GM21381 (cell line): ENCODE data around the gene PNRC2.

ENCODE experiments used
- ATAC-seq: cut with Tn5 transposase; IDR thresholded peaks from one replicate; pipeline ENCODE4 v1.9.1; 2021; ENCODE audit warnings: mild to moderate bottlenecking, moderate library complexity; ENCODE audit not compliant: unreplicated experiment

PNRC2 gene, protein sequence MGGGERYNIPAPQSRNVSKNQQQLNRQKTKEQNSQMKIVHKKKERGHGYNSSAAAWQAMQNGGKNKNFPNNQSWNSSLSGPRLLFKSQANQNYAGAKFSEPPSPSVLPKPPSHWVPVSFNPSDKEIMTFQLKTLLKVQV

DNA sequence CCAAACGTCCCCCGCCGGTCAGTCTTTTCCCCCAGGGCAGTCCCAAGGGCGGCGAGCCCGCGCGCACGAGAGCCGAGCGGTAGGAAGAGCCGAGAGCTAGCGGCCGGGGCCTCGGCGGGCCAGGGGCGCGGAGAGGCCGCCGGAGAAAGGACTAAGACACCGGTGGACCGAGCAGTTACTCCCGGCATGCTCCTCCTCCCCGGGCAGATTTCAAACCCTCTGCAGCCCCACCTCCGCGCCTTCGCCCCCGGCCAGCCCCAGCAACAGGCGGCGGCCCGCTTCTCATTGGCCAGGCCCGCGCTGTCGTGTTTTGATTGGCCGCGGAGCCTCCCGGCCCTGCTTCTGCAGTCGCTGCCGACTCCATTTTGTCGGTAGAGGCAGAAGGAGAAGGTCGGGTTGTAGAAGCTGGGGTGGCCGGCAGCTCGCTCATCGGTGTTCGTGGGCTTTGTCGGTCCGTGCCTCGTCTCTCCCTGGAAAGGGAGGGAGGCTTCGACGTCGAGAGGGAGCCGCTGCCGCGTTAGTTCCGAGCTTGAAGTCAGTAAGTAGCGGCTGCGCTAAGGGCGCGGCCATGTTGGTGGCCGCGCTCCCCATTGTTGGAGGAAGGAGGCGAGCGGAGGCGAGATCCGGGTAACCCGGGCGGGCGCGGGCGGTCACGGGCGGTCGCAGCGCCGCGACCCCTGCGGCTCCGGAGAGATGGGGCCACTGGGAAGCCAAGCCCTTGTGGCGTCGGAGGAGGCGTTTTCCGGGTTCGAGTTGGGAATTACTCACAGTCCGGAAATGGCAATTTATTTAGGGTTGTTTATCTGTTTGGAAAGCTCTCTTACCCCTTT lies at the start of gene PNRC2:
TSS of gene PNRC2 (plus strand) at position 368 of the 830 bp plus-strand sequence. CDS start 1,630 bp downstream, outside the sequence.
- ATAC-seq, result peak; percentile 82

DNA sequence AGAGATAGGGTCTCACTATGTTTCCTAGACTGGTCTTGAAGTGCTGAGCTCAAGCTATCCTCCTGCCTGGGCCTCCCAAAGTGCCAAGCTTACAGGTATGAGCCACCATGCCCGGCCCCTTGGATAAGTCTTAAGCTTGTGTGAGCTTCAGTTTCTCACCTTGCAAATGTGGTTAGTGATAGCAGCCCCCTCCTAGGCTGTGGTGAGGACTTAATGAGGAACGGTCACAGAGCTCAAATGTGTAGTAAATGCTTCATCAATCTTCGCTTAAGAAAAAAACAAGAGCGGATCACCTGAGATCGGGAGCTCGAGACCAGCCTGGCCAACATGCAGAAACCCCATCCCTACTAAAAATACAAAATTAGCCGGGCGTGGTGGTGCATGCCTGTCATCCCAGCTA lies 49.5 kb upstream of the PNRC2 start:
- no peak for ATAC-seq

DNA sequence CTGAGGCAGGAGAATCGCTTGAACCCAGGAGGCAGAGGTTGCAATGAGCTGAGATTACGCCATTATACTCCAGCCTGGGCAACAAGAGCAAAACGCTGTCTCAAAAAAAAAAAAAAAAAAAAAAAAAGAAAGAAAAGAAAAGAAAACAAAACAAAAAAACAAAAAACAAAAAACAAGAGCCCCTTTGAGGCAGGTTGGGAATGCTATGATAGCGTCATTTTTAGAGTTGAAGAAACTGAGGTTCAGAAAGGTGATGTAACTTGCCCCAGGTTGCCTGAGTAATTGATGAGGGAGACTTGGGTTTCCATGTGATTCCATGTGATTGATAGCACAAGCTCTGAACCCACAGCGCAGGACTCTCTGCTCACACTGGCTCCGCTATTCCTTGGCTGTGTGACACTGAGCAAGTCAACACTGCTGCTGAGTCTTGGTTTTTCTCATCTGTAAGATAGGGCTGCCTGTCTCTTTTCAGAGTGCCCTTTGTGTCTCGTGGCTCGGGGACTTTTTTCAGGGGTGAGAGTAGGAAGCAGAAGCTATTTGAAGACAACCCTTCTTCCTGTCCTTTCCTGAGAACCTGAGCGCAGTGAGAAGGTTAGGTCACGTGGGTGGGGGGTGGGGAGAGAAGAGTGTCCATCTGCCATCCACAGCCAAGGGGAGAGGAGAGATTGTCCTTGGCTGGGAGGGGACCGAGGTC lies 48.9 kb upstream of the PNRC2 start:
- ATAC-seq, result no peak

DNA sequence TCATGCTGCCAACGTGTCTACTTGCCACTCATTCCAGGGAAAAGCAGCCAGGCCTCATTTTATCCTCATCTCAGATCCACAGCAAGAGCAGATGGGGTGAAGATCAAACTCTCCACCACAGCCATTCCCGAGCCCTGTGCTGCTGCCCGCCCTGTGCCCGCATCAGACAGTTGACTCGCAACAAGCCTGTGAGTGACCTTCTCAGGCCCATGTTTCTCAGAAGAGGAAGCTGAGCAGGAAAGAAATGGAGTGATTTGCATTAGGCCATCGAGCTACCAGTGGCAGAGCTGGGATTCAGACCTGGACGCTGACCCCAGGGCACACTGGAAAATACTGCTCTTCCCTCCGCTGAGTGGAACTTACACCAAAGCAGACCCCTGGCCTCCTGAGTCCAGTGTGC lies 47.7 kb upstream of the PNRC2 start:
- no peak for ATAC-seq

DNA sequence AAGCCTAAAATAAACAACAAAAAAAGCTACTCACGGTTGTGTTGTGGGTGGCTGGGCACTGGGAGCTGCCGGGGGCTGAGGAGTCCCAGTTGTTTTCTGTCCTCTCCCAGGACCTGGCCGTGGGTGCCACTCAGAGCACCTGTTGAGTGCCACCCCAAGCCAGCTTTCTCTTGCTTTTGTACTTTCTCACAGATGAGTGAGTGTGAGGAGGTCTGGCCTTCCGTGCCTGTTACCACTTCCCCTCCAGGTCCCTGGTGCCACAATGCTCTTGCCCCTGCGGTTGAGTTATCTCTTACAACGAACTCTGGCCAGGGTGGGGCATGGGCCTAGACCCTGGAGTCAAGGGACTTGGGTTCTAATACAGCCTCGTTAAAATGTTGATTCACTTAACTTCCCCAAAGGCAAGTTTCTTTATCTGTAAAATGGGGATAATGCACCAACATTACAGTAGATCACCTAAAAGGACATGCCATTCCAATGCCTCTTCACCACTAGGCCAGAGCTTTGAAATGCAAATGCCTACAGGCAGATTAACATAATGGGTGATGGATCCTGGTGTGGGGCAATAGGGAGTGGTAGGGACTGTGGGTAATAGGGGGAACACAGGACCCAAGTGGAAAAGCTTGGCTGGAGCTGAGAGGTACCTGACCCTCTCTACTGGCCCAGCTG lies 46.3 kb upstream of the PNRC2 start, which contains the start of gene CNR2:
TSS of gene CNR2 (minus strand) at position 151 of the 669 bp plus-strand sequence. CDS start 37,745 bp downstream, outside the sequence.
- no peak for ATAC-seq

DNA sequence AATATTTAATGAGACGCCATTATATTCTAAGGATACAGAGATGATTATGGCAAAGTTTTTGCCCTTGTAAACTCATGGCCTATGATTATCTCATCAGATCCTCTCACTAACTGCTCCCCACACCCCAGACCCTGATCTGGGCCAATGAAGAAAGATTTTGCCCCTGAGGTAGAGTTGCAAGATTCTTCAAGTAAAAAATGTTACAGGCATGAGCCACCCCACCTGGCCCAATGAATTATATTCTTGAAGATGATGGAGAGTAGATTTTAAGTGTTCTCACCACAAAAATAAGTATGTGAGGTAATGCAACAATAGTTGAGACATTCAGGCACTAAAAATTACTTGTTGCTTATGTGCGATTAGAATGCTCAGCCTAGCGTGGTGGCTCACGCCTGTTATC lies 44.7 kb upstream of the PNRC2 start:
- no peak for ATAC-seq

DNA sequence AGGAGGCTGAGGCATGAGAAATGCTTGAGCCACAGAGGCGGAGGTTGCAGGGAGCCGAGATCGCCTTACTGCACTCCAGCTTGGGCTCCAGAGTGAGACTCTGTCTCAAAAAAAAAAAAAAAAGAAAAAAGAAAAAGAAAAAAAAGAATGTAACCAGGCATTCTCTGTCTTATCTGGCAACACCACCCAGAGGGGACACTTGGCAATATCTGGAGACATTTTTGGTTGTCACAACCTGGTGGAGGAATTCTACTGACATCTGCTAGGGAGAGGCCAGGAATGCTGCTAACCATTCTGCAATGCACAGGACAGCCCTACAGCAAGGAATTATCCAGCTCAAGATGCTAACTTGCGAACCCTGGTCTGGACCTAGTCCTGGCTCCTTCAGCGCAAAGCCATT lies 44.2 kb upstream of the PNRC2 start:
- ATAC-seq, result no peak

DNA sequence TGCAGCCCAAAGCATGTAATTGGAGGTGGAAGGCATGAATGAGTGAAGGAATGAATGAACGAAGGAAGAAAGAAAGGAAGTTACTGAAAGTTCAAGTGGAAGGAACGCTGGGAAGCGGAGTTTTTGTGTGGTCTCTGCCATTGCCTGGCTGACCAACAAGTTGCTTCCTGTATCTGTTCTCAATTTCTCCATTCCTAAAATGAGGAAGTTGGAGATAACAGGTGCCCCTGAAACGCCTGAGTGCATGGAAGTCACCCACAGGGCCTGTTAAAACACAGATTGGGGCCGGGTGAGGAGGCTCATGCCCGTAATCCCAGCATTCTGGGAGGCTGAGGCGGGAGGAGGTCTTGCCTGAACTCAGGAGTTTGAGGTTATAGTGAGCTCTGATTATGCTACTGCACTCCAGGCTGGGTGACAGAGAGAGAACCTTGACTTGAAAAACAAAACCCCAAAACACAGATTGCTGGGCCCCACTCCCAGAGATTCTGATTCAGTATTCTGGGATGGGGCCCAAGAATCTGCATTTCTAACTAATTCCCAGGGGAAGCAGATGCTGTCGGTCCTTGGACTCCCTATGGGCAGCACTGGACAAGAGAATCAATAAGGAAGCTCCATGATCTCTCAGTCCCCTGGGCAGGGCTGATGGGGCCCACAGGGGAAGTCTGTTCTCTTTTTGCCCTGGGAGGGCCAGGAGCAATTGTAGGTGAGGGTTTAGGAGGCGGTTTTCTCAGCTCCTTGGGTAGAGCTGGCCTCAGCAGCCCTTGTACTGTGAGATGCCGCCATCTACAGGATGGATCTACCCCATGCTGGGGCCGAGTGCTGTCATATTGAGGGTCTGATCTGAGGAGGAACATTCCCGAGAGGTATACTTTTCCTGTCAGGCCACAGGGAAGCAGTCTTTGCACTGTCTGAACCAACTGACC lies 43.2 kb upstream of the PNRC2 start:
- peak; percentile 47 for ATAC-seq

DNA sequence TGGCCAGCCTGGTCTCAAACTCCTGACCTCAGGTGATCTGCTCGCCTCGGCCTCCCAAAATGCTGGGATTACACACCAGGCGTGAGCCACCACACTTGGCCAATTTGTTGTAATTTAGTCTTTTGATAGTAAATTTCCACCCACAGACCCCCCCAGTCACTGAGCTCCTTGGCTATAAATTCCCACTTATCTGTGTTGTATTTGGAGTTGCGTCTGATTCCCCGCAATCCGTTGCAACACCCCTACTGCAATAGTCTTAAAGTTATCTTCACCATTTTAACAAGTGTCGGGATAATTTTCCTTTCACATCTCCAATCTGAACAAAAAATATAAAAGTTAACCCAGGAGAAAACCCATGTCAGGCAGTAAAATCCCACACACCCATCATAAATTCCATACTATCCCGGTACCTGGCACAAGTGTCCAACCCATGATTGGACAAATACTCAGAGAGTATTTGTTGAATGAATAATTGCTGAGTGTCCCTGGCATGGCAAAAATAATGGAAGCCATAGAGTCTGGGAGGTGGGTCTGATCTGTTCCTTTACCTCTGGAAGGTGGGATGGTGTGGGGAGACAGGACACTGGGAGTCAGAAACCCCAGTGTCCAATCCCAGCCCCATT lies 37.2 kb upstream of the PNRC2 start:
- ATAC-seq, result no peak

DNA sequence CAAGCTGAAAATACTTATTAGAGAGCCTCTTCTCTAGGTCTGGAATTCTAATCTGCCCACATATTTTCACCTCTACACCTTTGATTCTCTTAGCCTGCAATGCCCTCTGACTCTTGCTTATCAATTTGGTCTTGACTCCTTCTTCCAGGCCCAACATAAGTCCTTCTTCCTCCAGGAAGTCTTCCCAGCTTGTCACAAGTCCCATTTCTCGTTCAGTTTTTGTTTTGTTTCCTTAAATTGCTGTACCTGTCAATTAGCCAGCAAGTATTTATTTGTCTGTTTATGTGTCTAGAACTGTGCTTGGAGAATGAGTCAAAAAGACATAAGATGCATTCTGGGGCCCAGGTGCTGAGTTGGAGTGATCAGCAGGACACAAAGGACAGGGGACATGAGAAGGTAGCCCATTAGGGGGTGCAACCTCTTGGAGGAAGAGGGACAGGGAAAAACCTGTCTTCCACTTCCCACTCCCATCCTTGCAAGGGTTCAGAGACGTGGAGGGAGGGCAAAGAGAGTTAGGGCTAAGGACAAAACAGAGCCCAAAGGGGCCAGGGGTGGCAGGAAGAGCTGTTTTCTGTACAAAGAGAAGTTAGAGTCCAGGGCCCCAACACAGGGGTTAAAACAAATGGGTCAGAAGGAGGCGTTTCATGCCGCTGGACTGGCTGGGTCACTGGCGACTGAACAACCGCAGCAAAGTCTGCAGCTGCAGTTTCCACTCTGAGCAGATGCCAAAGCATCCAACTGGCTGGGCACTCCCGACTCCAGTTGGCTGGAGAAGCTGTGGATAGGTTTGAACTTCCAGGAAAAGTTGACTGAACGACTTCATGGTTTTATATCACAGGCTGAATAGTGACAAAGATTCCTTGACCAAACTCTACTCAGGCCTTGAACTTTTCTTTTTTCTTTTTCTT lies 35.8 kb upstream of the PNRC2 start:
- no peak for ATAC-seq

DNA sequence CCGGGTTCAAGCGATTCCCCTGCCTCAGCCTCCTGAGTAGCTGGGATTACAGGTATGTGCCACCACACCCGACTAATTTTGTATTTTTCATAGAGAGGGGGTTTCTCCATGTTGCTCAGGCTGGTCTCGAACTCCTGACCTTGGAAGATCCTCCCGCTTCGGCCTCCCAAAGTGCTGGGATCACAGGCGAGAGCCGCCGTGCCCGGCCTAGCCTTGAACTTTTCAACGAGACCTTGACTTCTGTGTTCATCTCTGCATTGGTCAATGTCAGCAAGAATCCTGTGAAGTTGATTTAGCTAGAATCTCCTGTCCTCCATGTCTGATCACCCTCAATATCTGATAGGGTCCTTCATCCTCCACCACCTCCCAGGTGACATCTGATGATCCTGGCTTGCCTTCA lies 35.0 kb upstream of the PNRC2 start:
- no peak for ATAC-seq

DNA sequence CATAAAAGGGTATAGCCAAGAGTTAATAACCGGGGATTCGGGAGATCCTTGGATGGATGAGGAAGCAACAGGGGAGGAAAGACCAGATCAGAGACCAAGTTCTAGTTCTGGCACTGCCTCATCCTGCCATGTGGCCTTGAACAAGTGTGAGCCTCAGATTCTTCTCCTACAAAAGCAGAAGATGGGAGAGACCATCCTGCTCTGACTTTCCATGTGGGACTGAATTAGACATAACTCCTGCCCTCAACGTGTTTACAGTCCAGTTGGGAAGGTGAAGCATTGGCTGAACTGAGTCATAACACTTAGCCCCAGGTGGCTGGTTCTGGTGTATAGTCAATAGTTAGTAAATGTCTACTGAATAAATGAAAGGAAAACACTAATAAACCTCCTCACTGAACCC lies 34.3 kb upstream of the PNRC2 start:
- ATAC-seq, result no peak

DNA sequence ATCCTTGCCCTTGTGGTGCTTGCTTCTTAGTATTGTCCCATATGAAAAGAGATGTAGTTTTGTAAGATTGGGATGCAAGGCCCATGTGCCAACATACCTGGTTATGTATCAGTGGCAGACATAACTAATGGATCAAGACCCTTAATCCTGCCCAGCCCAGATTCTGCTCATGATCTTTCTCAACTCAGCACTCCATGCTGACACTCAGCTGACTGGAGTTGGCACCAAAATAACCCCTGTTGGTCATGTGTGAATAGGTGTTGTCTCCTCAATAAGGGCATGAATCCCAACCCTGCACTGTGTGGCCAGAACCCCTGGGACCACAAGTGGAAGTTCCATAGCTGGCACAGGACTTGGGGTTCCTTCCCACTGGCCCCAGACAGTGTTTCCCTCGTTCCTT lies 32.5 kb upstream of the PNRC2 start:
- no peak for ATAC-seq

DNA sequence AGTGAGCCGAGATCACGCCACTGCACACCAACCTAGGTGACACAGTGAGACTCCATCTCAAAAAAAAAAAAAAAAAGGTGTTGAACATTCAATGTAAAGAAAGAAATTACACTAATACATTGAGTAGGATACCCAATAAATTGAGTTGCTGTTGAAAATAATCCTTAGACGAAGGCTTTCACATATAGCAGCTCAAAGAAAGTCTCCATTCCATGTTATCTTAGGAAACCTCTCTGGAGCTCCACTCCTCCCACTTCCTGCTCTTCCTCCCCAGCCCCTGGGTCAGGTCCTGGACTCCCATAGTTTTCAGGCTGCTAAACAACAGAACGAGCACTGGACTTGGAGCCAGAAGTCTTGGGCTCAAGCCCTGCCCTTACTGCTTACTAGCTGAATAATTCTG lies 30.8 kb upstream of the PNRC2 start:
- ATAC-seq, result no peak

DNA sequence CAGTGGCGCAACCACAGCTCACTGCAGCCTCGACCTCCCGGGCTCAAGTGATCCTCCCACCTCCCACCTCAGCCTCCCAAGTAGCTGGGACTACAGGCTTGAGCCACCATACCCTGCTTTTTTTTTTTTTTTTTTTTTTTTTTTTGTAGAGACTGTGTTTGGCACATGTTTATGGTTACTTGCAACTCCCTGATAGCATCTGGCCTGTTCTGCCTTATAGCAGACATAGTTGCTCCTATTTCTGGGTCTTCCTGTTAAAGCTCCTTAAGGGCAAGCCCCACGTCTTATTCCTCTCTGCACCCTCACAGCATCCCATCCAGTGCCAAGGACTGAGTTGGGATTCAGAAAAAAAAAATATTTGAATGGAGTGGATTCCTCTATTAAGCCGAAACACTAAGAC lies 29.4 kb upstream of the PNRC2 start:
- ATAC-seq, result no peak

DNA sequence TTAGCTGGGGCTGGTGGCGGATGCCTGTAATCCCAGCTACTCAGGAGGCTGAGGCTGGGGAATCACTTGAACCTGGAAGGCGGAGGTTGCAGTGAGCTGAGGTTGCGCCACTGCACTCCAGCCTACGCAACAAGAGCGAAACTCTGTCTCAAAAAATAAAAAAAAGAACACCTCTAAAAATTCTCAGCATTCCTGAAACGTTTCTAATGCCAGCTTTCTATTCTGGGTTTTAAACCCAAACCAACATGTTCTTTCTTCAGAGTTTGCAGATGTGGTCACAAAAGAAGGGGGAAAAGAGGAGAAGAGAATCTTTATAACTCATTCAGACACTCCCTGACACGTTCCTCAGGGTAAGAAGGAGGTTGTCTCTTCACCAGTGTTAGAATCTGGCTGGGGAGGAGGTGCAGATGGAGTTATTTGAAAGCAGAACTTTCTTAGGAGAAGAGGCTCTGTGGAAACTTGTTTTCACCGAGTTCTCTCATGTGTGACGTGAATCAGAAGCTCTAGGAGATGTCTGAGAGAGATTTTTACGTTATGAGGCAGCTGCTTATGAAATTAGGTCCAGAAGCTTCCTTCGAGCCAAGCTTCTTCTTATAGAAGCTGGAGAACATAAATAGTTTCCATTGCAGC lies 28.7 kb upstream of the PNRC2 start:
- no peak for ATAC-seq

DNA sequence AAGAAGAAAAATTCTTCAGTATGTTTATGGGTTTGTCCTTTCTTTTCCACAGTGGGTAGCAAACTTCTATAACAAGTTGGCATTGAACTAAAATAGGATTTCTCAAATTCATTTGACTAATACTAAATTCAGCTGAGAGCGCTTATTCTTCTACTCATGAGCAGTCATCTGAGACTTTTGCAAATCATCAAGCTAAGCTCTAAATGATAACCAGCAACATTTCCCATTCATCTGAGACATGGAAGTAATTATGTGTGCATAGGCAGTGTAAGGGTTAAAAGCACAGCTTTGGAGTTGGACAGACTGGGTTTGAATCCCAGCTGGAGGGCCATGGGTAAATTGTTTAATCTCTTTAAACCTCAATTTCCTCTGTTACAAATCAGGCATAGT lies 28.1 kb upstream of the PNRC2 start:
- ATAC-seq, result no peak

DNA sequence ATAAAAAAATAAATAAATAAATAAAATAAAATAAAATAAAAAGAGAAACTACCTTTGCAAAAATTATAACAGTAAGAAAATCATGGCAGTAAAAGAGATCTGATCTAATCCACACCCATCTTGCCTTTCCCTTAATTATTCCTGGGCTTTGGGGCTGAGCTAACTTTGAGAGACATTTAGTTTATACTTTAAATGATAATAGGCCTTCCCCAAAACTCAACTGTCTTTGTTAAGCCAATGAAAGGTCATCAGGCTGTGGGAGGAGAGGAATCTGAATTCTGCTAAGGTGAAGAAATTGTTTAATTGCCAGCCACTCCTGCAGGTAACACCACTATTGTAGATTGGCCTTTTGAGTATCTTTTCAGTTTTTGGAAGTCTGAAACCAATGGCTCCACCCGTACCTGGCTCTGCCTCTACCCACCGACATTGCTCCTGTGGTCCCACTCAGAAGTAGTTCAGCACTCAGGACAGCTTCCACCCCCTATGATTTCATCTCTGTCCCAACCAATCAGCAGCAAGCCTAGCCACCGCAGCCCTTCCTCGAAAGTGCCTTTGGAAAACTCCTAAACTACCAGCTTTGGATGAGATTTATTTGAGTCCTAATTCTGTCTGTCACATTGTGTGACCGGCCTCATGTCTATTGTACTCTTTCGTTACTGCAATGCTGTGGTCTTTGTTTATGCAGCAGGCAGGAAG lies 23.0 kb upstream of the PNRC2 start:
- ATAC-seq, result no peak
